Lower lobe of right lung (tissue), 2 donors: Measurements from ENCODE around the gene NCKAP5. TPM values are rescaled to one million over a fixed set of nuclear protein-coding genes. Genes with fewer than 3 reads are reported as not detected.

Experiments used
- ATAC-seq, 2 donors: fragments of 200-7000 bp; cut with Tn5 transposase; one replicate each; pipeline ENCODE4 v1.9.1; 2020 to 2022; ENCODE audit warnings: mild to moderate bottlenecking in 2 of 2, moderate library complexity in 2 of 2
- DNase-seq: peaks from one replicate; pipeline ENCODE4 v3.0.0-alpha.2; 2020
- H3K27ac ChIP-seq: fragments of 200-600 bp; one replicate; pipeline ENCODE4 v1.8.0; 2022
- H3K27me3 ChIP-seq: fragments of 200-600 bp; one replicate; pipeline ENCODE4 v1.8.0; 2022; ENCODE audit warnings: low read depth
- H3K36me3 ChIP-seq: fragments of 200-600 bp; one replicate; pipeline ENCODE4 v1.8.0; 2022; ENCODE audit warnings: mild to moderate bottlenecking
- H3K4me1 ChIP-seq: fragments of 200-600 bp; one replicate; pipeline ENCODE4 v1.8.0; 2022
- H3K4me3 ChIP-seq: fragments of 200-600 bp; one replicate; pipeline ENCODE4 v1.8.0; 2022; ENCODE audit warnings: mild to moderate bottlenecking
- H3K9me3 ChIP-seq: fragments of 200-600 bp; one replicate; pipeline ENCODE4 v1.8.0; 2022
- intact Hi-C: fragments of 100-400 bp; cut with DNase I; formaldehyde crosslinking; loops from one replicate; pipeline ENCODE4 v1.11.0; 2022
- total RNA-seq: library from RNA; stranded (reverse); fragmentation: NEBNext Ultra II Directional; extraction: Animal tissue kit (Norgen Biotek cat#: 25700); gene quantifications from one replicate; pipeline ENCODE4 v1.2.1, GENCODE V29; 2021
- TF ChIP-seq, protein P1 (sequence below): fragments of 200-600 bp; IDR thresholded peaks from one replicate; pipeline ENCODE4 v1.8.0; 2022; ENCODE audit warnings: antibody characterized with exemption, mild to moderate bottlenecking
- donor health status: DM: no; HTN: yes; CAD: no; lungs with severe emphysema.

NCKAP5 gene
- total RNA-seq, 1 donor from 2014 or later = 34.6 TPM

DNA sequence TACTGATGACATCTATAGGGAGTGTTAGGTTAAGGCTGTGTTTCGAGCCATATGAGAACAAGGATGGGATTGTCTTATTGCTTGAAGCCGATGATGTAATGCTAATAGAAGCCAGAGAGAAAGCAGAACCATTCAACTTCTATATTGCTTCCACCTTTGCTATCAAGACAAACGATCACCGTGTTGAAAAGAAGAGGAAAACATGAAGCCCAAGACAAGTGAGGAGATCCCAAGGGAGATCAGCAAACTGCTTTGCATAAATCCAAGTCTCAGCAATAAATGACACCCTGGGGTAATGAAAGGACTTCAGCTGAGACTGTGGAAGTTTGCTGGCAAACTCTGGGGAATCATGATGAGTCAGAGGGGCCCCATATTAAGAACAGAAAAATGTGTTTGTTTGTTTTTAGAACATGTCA, 206.2 kb downstream of the NCKAP5 start:
- DNase-seq (no peak), ATAC-seq (no peak)
- TF ChIP-seq, protein P1, sequence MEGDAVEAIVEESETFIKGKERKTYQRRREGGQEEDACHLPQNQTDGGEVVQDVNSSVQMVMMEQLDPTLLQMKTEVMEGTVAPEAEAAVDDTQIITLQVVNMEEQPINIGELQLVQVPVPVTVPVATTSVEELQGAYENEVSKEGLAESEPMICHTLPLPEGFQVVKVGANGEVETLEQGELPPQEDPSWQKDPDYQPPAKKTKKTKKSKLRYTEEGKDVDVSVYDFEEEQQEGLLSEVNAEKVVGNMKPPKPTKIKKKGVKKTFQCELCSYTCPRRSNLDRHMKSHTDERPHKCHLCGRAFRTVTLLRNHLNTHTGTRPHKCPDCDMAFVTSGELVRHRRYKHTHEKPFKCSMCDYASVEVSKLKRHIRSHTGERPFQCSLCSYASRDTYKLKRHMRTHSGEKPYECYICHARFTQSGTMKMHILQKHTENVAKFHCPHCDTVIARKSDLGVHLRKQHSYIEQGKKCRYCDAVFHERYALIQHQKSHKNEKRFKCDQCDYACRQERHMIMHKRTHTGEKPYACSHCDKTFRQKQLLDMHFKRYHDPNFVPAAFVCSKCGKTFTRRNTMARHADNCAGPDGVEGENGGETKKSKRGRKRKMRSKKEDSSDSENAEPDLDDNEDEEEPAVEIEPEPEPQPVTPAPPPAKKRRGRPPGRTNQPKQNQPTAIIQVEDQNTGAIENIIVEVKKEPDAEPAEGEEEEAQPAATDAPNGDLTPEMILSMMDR = no peak
- no peaks in the 10 kb centered on the region for H3K9me3 ChIP-seq
- no peak overlapping the region for H3K27ac ChIP-seq
- H3K4me1 ChIP-seq = no peaks in the 10 kb centered on the region
- no peak overlapping the region for H3K4me3 ChIP-seq
- no peaks in the 10 kb centered on the region for H3K36me3 ChIP-seq
- no peaks in the 10 kb centered on the region for H3K27me3 ChIP-seq
- intact Hi-C loops = no loop called here

DNA sequence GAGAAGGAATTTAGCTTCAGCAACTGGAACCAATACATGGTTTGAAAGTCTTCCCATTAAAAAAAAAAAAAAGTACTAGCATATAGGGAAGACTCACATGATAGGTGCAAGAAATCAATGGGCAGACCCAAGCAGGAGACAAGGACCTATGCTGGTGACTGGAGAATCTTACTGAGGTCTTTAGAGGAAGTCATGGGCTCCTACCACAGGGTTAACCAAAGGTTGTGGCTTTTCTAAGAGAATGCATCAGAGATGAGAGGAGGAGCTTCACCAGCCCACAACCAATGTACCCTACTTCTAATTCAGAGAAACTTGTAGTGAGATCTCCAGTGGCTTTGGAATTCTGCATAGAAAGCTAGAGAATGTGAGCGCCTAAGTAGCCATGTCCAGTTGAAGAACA, 207.4 kb downstream of the NCKAP5 start:
- Histone ChIP-seq H3K4me3 (no peak overlapping the region), H3K9me3 (no peaks in the 10 kb centered on the region), H3K27ac (no peak overlapping the region), H3K27me3 (no peaks in the 10 kb centered on the region), H3K36me3 (no peaks in the 10 kb centered on the region), H3K4me1 (no peaks in the 10 kb centered on the region)
- no peak for DNase-seq
- intact Hi-C loops = no loop called here
- ATAC-seq = no peak
- TF ChIP-seq, protein P1 = no peak

DNA sequence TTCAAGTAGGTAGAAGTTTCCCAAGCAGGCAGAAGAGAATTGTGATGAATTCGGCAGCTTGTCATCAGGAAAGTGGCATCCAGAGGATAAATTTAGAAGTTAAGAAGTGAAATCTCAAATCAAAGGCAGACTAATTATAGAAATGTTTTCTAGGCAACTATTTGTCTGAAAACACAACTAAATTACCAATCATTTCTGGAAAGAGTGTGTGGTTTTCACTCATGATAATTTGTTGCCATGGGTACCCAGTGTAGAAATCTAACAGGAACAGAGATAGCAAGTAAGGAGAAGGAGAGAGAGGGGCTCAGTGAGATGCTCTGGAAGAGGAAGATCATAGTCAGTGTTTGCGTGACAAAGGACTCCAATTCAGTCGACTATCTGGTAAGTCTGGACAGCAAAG, 208.1 kb downstream of the NCKAP5 start:
- no peak for ATAC-seq
- intact Hi-C loops = no loop called here
- Histone ChIP-seq H3K9me3 (no peaks in the 10 kb centered on the region), H3K27ac (no peak overlapping the region), H3K36me3 (no peaks in the 10 kb centered on the region), H3K4me1 (no peaks in the 10 kb centered on the region), H3K4me3 (no peak overlapping the region), H3K27me3 (no peaks in the 10 kb centered on the region)
- TF ChIP-seq, protein P1 = no peak
- DNase-seq = no peak

DNA sequence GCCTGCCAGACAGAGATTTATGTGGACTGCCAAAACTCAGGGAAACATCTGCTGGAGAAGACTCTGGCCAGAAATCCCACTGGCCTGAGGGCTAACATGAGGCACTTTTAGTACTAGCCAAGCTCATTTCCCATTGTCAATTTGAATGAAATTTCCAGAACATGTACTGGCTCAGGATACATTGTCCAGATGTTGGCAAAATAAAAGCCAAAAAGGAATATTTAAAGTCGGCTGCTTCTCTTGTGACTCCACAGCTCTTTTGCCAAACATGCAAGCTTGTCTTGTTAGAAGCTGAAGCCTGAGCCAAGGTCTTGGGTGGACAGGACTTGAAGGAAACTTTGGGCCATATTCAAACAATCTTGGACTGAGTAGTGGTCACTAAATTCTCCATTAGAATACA, 215.5 kb downstream of the NCKAP5 start:
- peak; percentile 8 to 21 for ATAC-seq
- intact Hi-C loops = no loop called here
- no peak overlapping the region for H3K4me3 ChIP-seq
- H3K4me1 ChIP-seq = no peaks in the 10 kb centered on the region
- TF ChIP-seq, protein P1 = no peak
- H3K36me3 ChIP-seq = no peaks in the 10 kb centered on the region
- H3K9me3 ChIP-seq = no peaks in the 10 kb centered on the region
- H3K27me3 ChIP-seq = no peaks in the 10 kb centered on the region
- DNase-seq = no peak
- H3K27ac ChIP-seq = no peak overlapping the region

DNA sequence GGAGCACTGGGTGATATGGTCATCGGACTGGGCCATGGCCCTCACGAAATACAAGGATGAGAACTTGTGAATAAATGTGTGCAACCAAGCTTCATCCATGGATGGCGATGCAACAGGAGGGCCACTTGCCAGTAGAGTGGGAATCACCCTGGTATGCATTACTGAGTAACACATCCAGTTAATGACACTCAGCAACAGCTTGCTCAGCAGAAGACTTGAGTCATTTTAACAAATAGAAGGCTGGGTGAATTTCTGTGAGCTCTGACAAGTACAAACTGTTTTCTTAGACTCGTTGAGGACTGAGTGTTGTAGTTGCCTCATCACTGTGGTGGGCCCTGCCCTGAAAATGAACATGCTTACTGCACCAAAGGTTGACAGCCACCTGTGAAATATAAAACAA, 221.6 kb downstream of the NCKAP5 start:
- DNase-seq = no peak
- ATAC-seq = peak; percentile 42 to 52
- no peaks in the 10 kb centered on the region for H3K27me3 ChIP-seq
- H3K4me3 ChIP-seq = no peak overlapping the region
- TF ChIP-seq, protein P1 = no peak
- H3K36me3 ChIP-seq = no peaks in the 10 kb centered on the region
- H3K27ac ChIP-seq = no peak overlapping the region
- intact Hi-C loops = no loop called here
- no peaks in the 10 kb centered on the region for H3K4me1 ChIP-seq
- H3K9me3 ChIP-seq = no peaks in the 10 kb centered on the region

DNA sequence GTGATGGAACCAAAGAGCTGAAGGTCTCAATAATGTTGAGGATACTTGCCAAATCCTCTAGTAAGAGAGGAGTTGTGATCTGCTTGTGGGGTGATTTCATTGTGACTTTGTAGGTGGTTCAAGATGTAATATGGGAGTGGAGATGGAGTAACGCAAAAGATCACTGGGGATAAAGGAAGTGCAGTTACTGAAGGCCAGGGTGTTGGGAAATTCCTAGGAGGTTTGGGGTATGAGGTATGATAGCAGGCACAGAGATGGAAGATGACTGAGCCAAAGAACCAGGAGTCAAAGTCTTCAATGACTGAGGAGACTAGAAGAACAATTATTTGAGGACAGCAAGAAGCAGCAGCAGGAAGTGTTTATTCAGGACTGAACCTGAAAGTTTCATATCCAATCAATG, 222.6 kb downstream of the NCKAP5 start:
- Histone ChIP-seq H3K27me3 (no peaks in the 10 kb centered on the region), H3K4me3 (no peak overlapping the region), H3K9me3 (no peaks in the 10 kb centered on the region), H3K36me3 (no peaks in the 10 kb centered on the region), H3K27ac (no peak overlapping the region), H3K4me1 (no peaks in the 10 kb centered on the region)
- DNase-seq (no peak), ATAC-seq (no peak)
- TF ChIP-seq, protein P1 = no peak
- intact Hi-C loops = no loop called here
